GM18867 (cell line): ENCODE results near the gene PHKG2.

Source experiments
- ATAC-seq: cut with Tn5 transposase; IDR thresholded peaks from one replicate; pipeline ENCODE4 v1.9.1; 2021; ENCODE audit warnings: mild to moderate bottlenecking, moderate library complexity; ENCODE audit not compliant: unreplicated experiment

The PHKG2 gene

DNA sequence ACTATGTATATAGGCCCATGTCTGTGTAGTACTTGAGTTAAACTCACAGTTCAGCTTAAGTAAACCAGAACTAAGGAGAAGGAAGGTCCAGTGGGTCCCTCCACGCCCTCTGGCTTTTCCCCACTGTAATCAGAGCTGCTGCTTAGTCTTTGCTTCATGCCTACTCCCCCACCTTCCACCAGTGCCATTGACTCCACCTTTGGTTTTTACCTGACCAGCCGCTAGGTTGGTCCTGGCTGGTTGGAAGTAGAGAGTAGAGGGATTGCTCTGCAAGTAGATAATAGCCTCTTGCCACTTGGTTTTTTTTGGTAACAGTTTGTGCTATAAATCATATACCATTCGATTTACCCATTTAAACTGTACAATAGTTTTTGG, 22.8 kb upstream of the PHKG2 start:
- ATAC-seq = no peak

- no peak for ATAC-seq
Measured at GRCh38 chr16:30728321-30728720, 19.9 kb upstream of the PHKG2 start.

GRCh38 chr16:30728899-30729672, 19.1 kb upstream of the PHKG2 start:
- no peak for ATAC-seq

DNA sequence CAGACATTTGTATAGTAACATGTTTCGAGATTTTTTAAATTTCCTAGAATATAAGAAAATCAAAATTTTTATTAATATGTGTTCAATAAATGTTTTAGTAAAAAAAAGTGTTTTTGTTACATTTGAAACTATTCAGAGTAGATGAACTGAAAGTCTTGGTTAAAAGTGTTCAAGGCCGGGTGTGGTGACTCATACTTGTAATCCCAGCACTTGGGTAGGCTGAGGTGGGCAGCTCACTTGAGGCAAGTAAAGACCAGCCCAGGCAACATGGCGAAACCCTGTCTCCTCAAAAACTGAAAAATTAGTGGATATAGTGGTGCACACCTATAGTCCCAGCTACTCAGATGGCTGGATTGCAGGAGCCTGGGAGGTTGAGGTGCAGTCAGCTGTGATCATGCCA, 16.8 kb upstream of the PHKG2 start:
- ATAC-seq = no peak

DNA sequence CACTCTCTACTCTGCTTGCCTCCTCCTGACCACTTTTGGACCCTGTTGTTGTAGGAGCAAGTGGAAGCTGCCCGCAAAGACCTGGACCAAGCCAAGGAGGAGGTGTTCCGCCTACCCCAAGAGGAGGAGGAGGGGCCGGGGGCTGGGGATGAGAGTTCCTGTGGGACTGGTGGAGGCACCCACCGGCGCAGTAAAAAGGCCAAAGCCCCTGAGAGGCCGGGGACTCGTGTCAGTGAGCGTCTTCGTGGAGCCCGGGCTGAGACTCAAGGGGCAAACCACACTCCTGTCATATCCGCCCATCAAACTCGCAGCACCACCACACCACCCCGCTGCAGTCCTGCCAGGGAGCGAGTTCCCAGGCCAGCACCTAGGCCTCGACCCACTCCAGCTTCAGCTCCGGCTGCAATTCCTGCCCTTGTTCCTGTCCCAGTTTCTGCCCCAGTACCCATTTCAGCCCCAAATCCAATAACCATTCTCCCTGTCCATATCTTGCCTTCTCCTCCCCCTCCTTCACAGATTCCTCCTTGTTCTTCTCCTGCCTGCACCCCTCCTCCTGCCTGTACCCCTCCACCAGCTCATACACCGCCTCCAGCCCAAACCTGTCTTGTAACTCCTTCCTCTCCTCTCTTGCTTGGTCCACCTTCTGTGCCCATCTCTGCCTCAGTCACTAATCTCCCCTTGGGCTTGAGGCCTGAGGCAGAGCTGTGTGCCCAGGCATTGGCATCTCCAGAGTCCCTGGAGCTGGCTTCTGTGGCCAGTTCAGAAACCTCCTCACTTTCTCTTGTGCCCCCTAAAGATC, 11.0 kb upstream of the PHKG2 start:
- no peak for ATAC-seq

DNA sequence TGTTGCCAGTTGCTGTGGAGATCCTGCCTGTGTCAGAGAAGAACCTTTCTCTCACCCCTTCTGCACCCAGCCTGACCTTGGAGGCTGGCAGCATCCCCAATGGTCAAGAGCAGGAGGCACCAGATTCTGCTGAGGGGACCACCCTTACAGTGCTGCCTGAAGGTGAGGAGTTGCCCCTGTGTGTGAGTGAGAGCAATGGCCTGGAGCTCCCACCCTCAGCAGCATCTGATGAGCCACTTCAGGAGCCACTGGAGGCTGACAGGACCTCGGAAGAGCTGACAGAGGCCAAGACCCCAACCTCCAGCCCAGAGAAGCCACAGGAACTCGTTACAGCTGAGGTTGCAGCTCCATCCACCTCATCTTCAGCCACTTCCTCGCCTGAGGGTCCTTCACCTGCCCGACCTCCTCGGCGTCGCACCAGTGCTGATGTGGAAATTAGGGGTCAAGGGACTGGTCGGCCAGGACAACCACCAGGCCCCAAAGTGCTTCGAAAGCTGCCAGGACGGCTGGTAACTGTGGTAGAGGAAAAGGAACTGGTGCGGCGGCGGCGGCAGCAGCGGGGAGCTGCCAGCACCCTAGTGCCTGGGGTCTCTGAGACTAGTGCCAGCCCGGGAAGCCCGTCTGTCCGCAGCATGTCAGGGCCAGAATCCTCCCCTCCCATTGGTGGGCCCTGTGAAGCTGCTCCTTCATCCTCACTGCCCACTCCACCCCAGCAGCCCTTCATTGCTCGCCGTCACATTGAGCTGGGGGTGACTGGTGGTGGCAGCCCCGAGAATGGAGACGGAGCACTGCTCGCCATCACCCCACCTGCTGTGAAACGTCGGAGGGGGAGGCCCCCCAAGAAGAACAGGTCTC, 10.2 kb upstream of the PHKG2 start:
- no peak for ATAC-seq

- ATAC-seq = no peak
Measured at GRCh38 chr16:30738984-30739951, 9.0 kb upstream of the PHKG2 start.

- ATAC-seq = no peak
Measured at GRCh38 chr16:30740364-30741251, 7.6 kb upstream of the PHKG2 start.

DNA sequence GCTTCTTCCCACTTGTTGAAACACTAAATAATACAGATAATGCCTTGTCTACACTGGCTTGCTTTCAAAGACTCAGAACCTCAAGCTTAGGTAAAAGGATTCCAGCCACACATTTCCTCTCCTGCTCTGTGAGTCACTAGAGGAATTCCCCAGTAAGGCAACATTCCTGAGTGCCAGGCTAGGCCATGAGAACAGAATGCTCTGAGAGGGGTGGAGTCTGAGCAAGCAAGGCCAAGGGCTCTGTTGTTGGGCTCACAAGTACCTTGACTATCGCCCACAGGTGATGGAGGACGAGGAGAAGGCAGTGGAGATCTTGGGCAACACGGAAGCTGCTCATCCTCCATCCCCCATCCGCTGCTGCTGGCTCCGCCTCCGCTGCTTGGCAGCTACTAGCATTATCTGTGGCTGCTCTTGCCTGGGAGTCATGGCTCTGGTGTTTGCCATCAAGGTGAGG, 6.7 kb upstream of the PHKG2 start:
- no peak for ATAC-seq

- no peak for ATAC-seq
Measured at GRCh38 chr16:30743716-30744115, 4.5 kb upstream of the PHKG2 start.

DNA sequence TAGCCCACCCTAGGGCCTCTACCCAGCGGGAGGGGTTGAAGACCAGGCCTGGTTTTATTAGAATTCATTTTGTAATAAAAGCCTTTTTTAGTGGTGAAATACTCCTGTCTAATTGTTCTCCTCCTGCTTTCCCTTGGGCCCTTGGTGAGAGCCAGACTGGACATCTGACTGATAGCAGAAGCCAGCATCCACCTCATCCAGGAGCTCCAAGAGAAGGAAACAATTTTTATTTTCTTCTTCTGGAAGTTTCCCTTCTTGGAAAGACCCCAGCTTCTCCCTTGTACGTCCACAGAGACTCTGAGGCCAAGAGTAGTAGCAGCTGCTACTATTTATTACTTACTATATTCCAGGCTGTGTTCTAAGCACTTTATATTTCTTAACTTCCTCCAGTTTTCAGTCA, 4.0 kb upstream of the PHKG2 start:
- no peak for ATAC-seq

- no peak for ATAC-seq
Measured at GRCh38 chr16:30745082-30745481, 3.1 kb upstream of the PHKG2 start.

- ATAC-seq = no peak
Measured at GRCh38 chr16:30746638-30747175, 1.5 kb upstream of the PHKG2 start.

DNA sequence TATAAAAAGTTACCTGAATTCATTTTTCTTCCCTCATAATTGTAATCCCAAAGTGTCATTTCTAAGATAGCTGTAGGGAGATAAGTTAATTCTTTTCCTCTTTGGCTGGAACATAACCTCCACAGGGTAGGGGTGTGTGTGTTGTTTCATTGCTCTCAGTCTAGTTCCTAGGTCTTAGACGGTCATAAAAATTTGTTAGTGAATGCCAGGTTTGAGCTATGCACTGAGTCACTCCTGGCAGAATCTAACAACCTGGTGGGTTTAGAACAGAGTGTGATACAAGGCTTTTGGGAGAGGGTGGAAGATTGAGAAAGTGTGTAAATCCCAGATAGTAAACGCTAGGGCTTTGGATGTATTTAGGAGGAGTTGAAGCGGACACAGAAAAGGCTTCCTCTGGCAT, 894 bp upstream of the PHKG2 start:
- ATAC-seq = no peak

GRCh38 chr16:30748634-30749445, 615 bp downstream of the PHKG2 start:
- ATAC-seq = peak; percentile 11

DNA sequence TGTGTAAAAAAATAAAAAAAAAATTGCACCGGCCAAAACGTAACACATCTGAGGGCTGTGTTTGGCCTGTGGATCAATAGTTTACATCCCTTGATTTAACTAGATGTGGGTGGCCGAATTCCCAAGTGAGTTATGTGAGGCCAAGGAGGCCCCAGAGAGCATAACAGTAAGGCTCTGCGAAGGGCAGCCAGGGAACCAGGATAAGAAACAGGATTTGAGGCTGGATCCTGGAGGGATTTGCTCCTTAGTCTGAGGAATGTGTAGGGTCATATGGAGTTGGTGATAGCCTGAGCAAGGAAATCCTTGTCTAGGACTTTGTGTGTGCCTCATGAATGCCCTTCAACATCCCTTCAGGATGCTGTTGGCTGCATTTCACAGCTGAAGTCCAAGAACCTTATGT, 2.0 kb downstream of the PHKG2 start:
- no peak for ATAC-seq

- ATAC-seq = no peak
Measured at GRCh38 chr16:30750876-30751465, 2.7 kb downstream of the PHKG2 start.

DNA sequence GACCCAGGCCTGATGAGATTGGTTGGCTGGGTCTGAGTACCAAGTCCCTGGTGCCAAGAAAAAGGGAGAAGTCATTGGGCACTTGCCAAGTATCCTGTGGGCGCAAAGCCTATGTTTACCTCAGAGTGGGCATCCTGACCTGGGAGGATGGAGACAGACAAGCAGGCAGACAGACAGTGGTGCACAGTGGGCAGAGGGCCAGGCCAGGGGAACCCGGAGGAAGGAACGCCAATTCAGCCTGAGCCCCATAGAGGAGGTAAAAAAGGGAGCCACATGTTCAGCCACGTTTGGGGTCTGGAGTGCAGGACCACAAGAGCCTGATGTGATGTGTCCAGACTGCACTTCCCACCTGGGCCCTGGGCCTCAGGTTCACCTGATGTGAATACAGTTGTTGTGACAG, 5.4 kb downstream of the PHKG2 start:
- no peak for ATAC-seq
